ENCODE results near the gene DUSP5.

- TF ChIP-seq CTCF (tag by site-specific recombination; IDR thresholded peaks at IDR 0.05) (no peak), ZXDB (tag by site-specific recombination; IDR thresholded peaks at IDR 0.05) (no peak), REST (tag by site-specific recombination; IDR thresholded peaks at IDR 0.05) (no peak), ZBTB8A (tag by site-specific recombination; IDR thresholded peaks at IDR 0.05) (no peak), ZNF184 (tag by site-specific recombination; IDR thresholded peaks at IDR 0.05) (no peak), ZBTB11 (tag by site-specific recombination; conservative IDR thresholded peaks at IDR 0.05; ENCODE audit: low read depth) (no peak)
Observed at GRCh38 chr10:110459600-110459999, 38.1 kb upstream of the DUSP5 start.
